BJ (cell line): Measurements from ENCODE around the gene DAPK2. TPM values are rescaled to one million over a fixed set of nuclear protein-coding genes. Genes with fewer than 3 reads are reported as not detected.

Experiments
- CTCF ChIA-PET: fragments of 350-600 bp; formaldehyde crosslinking; extraction: SDS; loops from one replicate; lab custom pipeline; 2021; ENCODE audit warnings: antibody characterized with exemption, inconsistent platforms; lab: Yijun Ruan, JAX
- POLR2A ChIA-PET: fragments of 300-600 bp; sonication (Branson Sonifier 250); formaldehyde crosslinking; extraction: SDS; loops from one replicate; lab custom pipeline; 2021; ENCODE audit warnings: antibody characterized with exemption; lab: Charles Lee
- DNase-seq: peaks from one replicate; pipeline ENCODE4 v3.0.0-alpha.2; 2011; ENCODE audit warnings: low read depth
- H3K27me3 ChIP-seq: 2 replicates; pipeline ENCODE4 v1.6.0; 2011; ENCODE audit warnings: low read length; ENCODE audit not compliant: control insufficient read depth, insufficient read depth
- H3K36me3 ChIP-seq: 2 replicates; pipeline ENCODE4 v1.5.1; 2011; ENCODE audit warnings: low read length; ENCODE audit not compliant: control insufficient read depth, insufficient read depth
- H3K4me3 ChIP-seq: 2 replicates; pipeline ENCODE4 v1.5.1; 2011; ENCODE audit warnings: low read depth, mild to moderate bottlenecking, control low read depth, low read length
- polyA plus RNA-seq: library from polyadenylated mRNA; depleted of rRNA; stranded (reverse); fragments of >200 nt; gene quantifications from 2 replicates; pipeline ENCODE4 v1.2.3, GENCODE V29; 2011
- TF ChIP-seq, protein P1 (sequence below): IDR thresholded peaks from 2 replicates; pipeline ENCODE4 v1.5.1; 2011; ENCODE audit warnings: low read depth, mild to moderate bottlenecking, control low read depth, inconsistent platforms, low read length, moderate library complexity; ENCODE audit not compliant: insufficient read depth

The DAPK2 gene
- polyA plus RNA-seq, 1 experiment: 12.4 TPM

DNA sequence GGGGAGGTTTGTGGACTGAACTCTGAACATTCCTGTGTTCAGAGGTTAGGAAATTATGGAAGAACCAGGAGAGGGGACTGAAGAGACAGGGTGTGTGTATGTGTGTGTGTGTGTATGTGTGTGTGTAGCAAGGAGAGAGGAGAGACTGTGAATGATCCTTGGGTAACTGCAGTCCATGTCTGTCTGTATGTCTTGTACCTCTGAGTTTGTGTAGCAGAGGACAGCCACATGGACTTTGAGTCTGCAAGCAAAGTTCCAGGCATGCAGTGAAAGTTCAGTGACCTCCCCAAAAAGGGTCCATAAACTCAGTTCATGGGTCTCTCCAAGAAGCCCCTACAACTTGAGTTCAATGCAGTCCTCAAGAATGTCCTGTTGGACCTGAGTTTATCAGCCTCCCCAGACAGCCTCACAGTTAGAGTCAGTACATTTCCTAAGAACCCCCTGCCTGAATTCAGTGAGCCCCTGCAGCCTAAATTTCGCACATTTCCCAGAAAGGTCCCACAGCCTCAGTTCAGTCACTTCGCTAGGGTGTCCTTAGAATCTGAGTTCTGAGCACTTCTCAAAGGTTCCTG lies 184.3 kb downstream of the DAPK2 start:
- TF ChIP-seq, protein P1, sequence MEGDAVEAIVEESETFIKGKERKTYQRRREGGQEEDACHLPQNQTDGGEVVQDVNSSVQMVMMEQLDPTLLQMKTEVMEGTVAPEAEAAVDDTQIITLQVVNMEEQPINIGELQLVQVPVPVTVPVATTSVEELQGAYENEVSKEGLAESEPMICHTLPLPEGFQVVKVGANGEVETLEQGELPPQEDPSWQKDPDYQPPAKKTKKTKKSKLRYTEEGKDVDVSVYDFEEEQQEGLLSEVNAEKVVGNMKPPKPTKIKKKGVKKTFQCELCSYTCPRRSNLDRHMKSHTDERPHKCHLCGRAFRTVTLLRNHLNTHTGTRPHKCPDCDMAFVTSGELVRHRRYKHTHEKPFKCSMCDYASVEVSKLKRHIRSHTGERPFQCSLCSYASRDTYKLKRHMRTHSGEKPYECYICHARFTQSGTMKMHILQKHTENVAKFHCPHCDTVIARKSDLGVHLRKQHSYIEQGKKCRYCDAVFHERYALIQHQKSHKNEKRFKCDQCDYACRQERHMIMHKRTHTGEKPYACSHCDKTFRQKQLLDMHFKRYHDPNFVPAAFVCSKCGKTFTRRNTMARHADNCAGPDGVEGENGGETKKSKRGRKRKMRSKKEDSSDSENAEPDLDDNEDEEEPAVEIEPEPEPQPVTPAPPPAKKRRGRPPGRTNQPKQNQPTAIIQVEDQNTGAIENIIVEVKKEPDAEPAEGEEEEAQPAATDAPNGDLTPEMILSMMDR: no peak
- ChIA-PET POLR2A (no interaction called here), CTCF (no interaction called here)
- Histone ChIP-seq H3K27me3 (no peaks in the 10 kb centered on the region), H3K4me3 (no peak overlapping the region), H3K36me3 (no peaks in the 10 kb centered on the region)
- no peak for DNase-seq

DNA sequence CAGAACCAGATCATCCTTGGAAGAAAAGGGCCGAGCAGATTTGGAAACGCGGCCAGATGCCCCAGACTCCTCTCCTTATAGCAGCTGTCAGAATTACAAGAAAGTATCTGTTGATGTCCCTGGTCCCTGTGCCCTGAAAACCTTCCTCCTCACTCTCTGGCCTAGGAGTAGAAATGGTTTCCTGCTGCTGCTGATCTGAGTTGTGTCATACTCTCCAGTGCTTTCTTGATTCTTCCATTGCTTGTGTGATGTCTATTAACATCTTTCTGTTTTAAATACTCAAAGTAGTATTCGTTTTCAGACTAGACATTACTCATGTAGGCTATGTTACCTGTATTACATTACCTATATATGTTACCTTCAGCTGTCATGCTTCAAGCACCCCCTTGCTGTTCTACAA lies 185.7 kb downstream of the DAPK2 start:
- Histone ChIP-seq H3K4me3 (no peak overlapping the region), H3K36me3 (no peaks in the 10 kb centered on the region), H3K27me3 (no peaks in the 10 kb centered on the region)
- CTCF ChIA-PET: no interaction called here
- no peak for DNase-seq
- TF ChIP-seq, protein P1: no peak
- POLR2A ChIA-PET: no interaction called here

DNA sequence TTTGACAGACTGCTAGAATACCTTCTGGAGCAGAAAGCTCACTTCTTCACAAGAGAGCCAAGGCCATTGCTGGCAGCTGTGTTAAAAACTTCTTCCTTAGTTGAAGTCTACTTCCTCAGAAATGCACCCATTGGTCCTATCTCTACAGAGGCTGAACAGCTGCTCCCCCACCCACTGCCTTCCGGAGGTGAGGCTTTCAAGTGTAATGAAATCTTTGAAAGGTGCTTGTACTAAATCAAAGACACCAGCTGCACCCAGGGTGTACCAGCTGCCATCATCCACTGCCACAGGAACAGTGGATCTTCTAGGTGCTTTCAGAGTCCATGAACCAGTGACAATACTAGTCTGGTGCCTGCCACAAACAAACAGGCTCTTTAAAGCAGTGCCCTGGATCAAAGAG lies 186.1 kb downstream of the DAPK2 start:
- no peaks in the 10 kb centered on the region for H3K36me3 ChIP-seq
- ChIA-PET POLR2A (no interaction called here), CTCF (no interaction called here)
- TF ChIP-seq, protein P1: no peak
- DNase-seq: no peak
- no peaks in the 10 kb centered on the region for H3K27me3 ChIP-seq
- no peak overlapping the region for H3K4me3 ChIP-seq

DNA sequence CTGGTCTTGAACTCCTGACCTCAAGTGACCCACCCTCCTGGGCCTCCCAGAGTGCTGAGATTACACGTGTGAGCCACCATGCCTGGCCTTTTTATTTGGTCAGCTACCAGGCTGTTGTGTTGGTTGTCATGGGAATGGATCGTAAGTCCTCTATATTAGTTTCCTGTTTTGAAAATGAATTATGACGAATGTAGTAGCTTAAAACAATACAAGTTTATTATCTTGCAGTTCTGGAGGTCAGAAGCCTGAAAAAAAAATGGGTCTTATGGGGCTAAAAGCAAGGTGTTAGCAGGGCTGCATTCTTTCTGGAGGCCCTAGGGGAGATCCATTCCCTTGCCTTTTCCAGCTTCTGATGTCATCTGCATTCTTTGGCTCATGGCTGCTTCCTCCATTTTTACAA lies 187.4 kb downstream of the DAPK2 start:
- POLR2A ChIA-PET: no interaction called here
- CTCF ChIA-PET: interaction anchor here (0.6 to 1.5 kb wide), 3 partner anchors 12 to 24 kb away, joined by 3 to 5 read pairs (median 3); no protein-coding TSS in a partner anchor
- H3K27me3 ChIP-seq: no peaks in the 10 kb centered on the region
- TF ChIP-seq, protein P1: no peak
- no peak overlapping the region for H3K4me3 ChIP-seq
- no peak for DNase-seq
- no peaks in the 10 kb centered on the region for H3K36me3 ChIP-seq

DNA sequence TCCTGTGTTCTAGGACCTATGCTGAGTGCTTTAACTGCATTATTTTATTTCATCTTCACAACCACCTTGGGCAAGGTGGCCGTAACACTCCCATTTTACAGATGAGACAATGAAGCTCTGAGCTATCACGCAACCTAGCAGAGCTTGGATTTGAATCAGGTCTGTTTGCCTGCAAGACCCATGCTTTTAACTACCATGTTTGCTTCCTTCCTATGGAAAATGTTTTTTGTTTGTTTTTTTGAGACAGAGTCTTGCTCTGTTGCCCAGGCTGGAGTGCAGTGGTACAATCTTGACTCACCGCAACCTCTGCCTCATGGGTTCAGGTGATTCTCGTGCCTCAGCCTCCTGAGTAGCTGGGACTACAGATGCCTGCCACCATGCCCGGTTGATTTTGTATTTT lies 187.8 kb downstream of the DAPK2 start:
- TF ChIP-seq, protein P1: no peak
- no peak overlapping the region for H3K4me3 ChIP-seq
- no peaks in the 10 kb centered on the region for H3K36me3 ChIP-seq
- H3K27me3 ChIP-seq: no peaks in the 10 kb centered on the region
- no peak for DNase-seq
- ChIA-PET POLR2A (no interaction called here), CTCF (interaction anchor here (0.6 to 1.5 kb wide), 2 partner anchors 12 to 21 kb away, joined by 3 to 5 read pairs; no protein-coding TSS in a partner anchor)
